ENCODE results near the gene OLIG3.

OLIG3 gene

DNA sequence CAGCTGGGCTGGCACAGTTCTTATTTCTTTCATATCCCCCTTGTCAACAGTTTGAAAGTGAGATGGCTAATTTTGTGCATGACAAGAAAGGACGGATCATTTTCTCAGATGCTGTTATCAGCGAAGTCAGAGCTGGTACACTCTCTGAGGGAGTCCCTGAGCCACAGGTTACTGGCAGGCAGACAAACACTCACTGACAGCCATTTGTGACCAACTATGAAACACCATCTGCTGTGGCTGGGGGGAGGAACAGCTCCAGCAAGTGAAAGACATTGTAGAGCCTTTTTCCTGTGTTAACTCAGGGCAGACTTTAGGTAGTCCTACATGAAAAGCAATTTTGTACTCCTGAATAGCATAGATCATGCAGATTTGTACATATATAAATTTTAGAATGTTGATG is 22.2 kb downstream of the OLIG3 start:
- DNase-seq (peak; percentile 43), ATAC-seq (ENCODE audit: insufficient read depth, low read depth) (peak; percentile 85)
- Histone ChIP-seq H3K27ac (ENCODE audit: low read length) (0 out of 2 replicates have a peak overlapping the region, but pooled peaks have one; percentile 7), H3K36me3 (ENCODE audit: insufficient read depth, low read length) (no peaks in the 10 kb centered on the region), H3K79me2 (ENCODE audit: insufficient read depth, low read length) (no peaks in the 10 kb centered on the region), H3K27me3 (ENCODE audit: insufficient read depth, low read length, poor library complexity) (no peaks in the 10 kb centered on the region), H4K20me1 (ENCODE audit: insufficient read depth, low read length) (no peaks in the 10 kb centered on the region), H3K4me1 (ENCODE audit: insufficient read depth, low read length) (peaks cover 14% of the 10 kb centered on the region), H3K9ac (ENCODE audit: low read depth, low read length) (no peak overlapping the region), H3K4me2 (ENCODE audit: insufficient read depth, low read length) (no peak overlapping the region), H3K9me3 (ENCODE audit: insufficient read depth, low read length, severe bottlenecking) (no peaks in the 10 kb centered on the region), H2AFZ (ENCODE audit: low read depth, low read length) (peak overlapping the region; percentile 35), H3K4me3 (ENCODE audit: low read depth in 1 of 2, low read length in 2 of 2) (no peak overlapping the region)
- TF ChIP-seq, protein P1, sequence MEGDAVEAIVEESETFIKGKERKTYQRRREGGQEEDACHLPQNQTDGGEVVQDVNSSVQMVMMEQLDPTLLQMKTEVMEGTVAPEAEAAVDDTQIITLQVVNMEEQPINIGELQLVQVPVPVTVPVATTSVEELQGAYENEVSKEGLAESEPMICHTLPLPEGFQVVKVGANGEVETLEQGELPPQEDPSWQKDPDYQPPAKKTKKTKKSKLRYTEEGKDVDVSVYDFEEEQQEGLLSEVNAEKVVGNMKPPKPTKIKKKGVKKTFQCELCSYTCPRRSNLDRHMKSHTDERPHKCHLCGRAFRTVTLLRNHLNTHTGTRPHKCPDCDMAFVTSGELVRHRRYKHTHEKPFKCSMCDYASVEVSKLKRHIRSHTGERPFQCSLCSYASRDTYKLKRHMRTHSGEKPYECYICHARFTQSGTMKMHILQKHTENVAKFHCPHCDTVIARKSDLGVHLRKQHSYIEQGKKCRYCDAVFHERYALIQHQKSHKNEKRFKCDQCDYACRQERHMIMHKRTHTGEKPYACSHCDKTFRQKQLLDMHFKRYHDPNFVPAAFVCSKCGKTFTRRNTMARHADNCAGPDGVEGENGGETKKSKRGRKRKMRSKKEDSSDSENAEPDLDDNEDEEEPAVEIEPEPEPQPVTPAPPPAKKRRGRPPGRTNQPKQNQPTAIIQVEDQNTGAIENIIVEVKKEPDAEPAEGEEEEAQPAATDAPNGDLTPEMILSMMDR (IDR thresholded peaks at IDR 0.05; ENCODE audit: borderline replicate concordance, extremely low read depth, low read length, poor library complexity, severe bottlenecking): no peak
- TF ChIP-seq EZH2 (IDR thresholded peaks at IDR 0.05; ENCODE audit: borderline replicate concordance, low read depth, low read length, severe bottlenecking): no peak

DNA sequence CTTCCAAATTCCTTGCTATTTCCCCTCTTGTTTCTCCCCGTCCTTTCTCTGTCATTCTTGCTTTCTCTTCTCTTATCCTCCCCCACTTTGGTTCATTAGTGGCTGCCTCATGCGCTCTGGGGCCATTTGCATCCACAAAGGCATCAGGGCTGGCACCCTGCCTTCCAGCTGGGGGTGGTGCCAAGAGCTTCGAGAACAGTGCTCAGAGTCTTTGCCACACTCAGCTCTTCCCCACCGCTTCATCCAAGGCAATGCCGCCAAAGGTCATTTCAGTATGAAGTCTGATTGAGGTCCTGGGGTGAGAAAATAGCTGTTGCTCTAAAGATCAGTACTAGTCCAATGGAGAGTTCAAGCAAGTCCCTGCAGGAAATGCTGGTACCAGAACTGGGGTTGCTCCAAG is 22.7 kb downstream of the OLIG3 start:
- Histone ChIP-seq H3K4me1 (ENCODE audit: insufficient read depth, low read length) (peaks cover 11% of the 10 kb centered on the region), H3K9me3 (ENCODE audit: insufficient read depth, low read length, severe bottlenecking) (no peaks in the 10 kb centered on the region), H2AFZ (ENCODE audit: low read depth, low read length) (peak overlapping the region; percentile 35; the same call in 1 of the 2 replicates), H3K27me3 (ENCODE audit: insufficient read depth, low read length, poor library complexity) (no peaks in the 10 kb centered on the region), H3K79me2 (ENCODE audit: insufficient read depth, low read length) (no peaks in the 10 kb centered on the region), H3K9ac (ENCODE audit: low read depth, low read length) (no peak overlapping the region), H3K4me2 (ENCODE audit: insufficient read depth, low read length) (no peak overlapping the region), H3K27ac (ENCODE audit: low read length) (0 out of 2 replicates have a peak overlapping the region, but pooled peaks have one; percentile 7), H3K36me3 (ENCODE audit: insufficient read depth, low read length) (no peaks in the 10 kb centered on the region), H4K20me1 (ENCODE audit: insufficient read depth, low read length) (no peaks in the 10 kb centered on the region), H3K4me3 (ENCODE audit: low read depth in 1 of 2, low read length in 2 of 2) (no peak overlapping the region)
- DNase-seq: no peak
- TF ChIP-seq EZH2 (IDR thresholded peaks at IDR 0.05; ENCODE audit: borderline replicate concordance, low read depth, low read length, severe bottlenecking): no peak
- TF ChIP-seq, protein P1 (IDR thresholded peaks at IDR 0.05; ENCODE audit: borderline replicate concordance, extremely low read depth, low read length, poor library complexity, severe bottlenecking): no peak
- ATAC-seq (ENCODE audit: insufficient read depth, low read depth): no peak; the same call in 2 of the 3 replicates

DNA sequence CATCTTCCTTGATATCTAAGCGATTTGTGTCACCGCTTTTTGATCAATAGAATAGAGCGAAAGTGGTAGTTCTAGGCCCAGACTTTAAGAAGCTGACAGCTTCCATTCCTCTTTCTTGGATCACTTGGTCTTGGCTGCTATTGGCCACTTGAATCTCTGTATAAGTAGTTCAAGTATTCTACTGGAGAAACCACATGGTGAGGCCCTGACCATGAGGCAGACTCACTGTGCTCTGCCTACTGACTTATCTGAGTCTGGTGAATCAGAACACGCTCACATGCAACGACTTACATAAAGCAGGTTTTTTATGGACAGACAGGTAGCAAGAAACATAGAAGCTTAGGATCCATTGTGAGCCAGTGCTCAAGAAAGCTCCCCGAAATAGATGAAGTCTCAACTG is 27.0 kb downstream of the OLIG3 start:
- Histone ChIP-seq H3K9ac (ENCODE audit: low read depth, low read length) (no peak overlapping the region), H3K27ac (ENCODE audit: low read length) (no peak overlapping the region), H3K9me3 (ENCODE audit: insufficient read depth, low read length, severe bottlenecking) (no peaks in the 10 kb centered on the region), H3K4me2 (ENCODE audit: insufficient read depth, low read length) (no peak overlapping the region), H3K27me3 (ENCODE audit: insufficient read depth, low read length, poor library complexity) (no peaks in the 10 kb centered on the region), H3K36me3 (ENCODE audit: insufficient read depth, low read length) (no peaks in the 10 kb centered on the region), H3K79me2 (ENCODE audit: insufficient read depth, low read length) (no peaks in the 10 kb centered on the region), H4K20me1 (ENCODE audit: insufficient read depth, low read length) (no peaks in the 10 kb centered on the region), H3K4me3 (ENCODE audit: low read depth in 1 of 2, low read length in 2 of 2) (no peak overlapping the region), H2AFZ (ENCODE audit: low read depth, low read length) (no peak overlapping the region), H3K4me1 (ENCODE audit: insufficient read depth, low read length) (peaks cover 6% of the 10 kb centered on the region)
- ATAC-seq (ENCODE audit: insufficient read depth, low read depth): no peak
- no peak for TF ChIP-seq EZH2 (IDR thresholded peaks at IDR 0.05; ENCODE audit: borderline replicate concordance, low read depth, low read length, severe bottlenecking)
- TF ChIP-seq, protein P1 (IDR thresholded peaks at IDR 0.05; ENCODE audit: borderline replicate concordance, extremely low read depth, low read length, poor library complexity, severe bottlenecking): no peak
- DNase-seq: no peak

All from DND-41 (cell line).